Ramos (cell line): ENCODE results near the gene SH3TC2.

Experiments used
- in situ Hi-C: fragments of 300-500 bp; cut with MboI; formaldehyde crosslinking; loops from one replicate; pipeline ENCODE4 v1.14.3; 2022; ENCODE audit warnings: low sequenced_read_pairs; ENCODE audit not compliant: unreplicated experiment

The SH3TC2 gene

DNA sequence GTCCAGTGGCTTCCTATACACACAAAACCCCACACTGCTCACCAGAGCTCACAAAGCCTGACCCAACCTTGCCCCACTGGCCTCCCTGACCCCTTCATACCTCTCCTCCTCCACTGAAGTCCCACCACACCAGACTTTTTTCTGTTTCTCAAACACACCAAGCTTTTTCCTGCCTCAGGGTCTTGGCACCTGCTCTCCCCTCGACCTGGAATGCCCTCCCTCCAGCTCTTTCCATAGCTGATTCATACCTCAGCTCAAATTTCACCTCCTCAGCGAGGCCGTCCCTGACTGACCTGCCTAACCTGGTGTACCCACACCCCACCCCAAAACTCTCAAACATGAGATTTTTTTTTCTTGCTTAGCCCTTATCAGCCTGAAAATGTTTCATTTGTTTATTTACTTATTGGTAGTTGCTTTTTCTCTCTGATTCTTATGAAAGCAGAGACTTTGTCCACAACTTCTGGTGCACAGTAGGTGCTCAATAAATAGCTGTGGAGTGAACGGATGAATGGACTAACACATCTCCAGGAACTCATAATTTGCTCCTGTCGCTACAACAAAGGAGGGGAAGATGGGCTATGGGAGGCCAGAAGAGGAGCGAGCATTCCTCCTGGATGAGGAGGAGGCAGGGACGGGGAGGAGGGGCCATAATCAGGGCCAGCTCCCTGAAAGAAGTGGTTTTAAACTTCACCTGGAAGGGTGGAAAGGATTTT lies 84.3 kb downstream of the SH3TC2 start:
- in situ Hi-C loops, result no loop called here

DNA sequence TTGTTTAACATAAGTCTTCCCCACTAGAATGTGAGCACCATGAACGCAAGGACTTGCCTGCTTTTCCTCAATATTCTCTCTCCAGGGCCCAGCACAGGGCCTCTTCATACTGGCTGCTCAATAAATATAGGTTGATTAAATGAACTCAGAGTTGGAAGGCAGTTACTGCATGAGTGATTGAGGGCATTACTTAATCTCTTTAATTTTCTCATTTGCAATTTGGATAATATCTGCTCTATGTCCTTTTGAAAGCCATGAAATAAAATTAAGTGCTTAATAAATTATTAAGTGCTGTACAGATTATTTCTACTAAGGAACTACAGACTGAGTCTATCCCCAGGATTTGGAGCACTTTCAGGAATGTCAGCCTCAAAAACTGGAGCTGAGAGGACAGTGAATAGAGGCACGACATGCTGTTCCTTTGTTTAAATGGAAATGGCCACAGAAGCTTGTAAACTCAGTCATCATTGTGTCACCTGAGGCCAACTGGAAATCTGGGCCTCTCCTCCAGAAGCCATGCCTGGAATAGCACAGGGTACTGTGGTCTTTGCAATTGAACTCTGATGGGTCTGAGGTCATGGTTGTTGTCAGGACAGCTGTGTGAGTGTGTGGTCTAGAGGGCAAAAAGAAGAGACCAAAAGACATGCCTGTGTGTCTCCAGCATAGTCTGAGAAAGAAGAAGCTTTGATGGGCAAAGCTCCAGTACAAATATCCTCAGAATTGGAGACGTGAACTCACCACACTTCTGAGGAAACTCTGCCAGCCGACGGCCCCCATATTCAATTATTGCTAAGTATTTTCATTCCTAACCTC lies 86.1 kb downstream of the SH3TC2 start:
- in situ Hi-C loops, result no loop called here

DNA sequence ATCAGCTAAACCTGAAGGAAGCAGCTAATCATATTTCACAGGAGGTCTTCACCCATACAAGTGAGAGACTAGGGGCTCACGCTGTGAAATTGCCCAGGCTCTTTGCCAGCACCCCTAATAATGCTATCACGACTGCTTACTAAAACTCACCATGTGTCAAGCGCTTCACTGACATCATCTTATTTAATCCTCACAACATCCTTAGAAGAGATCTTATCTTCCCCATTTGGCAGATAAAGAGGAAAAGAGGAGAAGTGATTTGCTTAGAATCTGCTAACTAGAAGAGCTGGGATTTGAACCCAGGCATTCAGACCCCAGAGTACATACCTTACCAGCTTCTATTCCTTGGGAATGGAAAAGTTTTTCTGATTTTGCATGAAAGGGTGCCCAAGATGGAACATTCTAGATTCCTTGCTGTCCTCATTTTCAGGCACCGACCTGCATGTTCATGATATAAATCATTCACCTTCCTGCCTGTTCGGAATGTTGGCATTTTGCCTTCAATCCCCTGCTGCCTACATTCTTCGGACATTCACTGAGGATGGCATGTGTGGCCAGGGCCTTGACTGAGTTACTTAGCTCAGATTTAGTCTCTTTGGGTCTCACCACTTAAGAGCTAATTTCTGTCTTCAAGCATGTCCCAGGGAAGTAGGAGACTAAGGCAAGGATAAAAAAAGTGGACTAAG lies 88.1 kb downstream of the SH3TC2 start:
- in situ Hi-C loops, result no loop called here

DNA sequence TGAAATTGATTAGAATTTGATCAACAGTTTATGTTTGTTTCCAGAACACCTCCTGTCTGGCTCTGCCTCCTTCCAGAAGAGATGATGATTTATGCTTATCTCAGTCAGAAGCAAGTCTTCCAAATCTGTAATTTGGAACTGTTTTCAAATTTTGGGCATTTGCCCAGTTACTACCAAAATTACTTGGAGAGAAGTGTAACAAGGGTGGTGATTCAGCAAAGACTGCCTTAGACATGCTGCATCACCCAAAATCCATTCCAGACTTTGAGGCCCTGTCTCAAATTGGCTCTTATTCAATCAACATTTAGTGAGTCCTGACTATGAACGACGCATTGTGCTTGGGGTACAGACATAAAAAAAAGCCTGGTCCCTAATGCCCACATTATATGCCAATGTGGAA lies 89.4 kb downstream of the SH3TC2 start:
- in situ Hi-C loops, result no loop called here

DNA sequence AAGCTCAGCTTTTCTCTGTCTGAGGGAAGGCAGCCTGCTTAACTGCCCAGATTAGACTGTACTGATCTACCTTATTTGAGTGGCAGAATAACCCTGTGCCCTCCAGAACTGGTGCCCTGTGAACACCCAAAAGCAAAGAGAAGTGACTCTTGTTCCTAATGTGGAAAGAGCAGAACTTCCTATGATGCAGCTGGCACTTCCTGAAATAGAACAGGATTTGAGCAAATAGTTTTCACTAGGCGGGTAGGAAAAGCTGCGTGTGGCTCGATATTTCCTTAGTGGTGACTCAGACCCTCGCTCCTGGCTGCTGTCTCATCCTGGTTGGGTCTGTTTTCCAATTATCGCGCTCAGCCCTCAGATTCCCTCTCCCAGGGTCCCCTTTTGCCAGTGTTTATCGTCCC lies 89.9 kb downstream of the SH3TC2 start:
- in situ Hi-C loops, result no loop called here

DNA sequence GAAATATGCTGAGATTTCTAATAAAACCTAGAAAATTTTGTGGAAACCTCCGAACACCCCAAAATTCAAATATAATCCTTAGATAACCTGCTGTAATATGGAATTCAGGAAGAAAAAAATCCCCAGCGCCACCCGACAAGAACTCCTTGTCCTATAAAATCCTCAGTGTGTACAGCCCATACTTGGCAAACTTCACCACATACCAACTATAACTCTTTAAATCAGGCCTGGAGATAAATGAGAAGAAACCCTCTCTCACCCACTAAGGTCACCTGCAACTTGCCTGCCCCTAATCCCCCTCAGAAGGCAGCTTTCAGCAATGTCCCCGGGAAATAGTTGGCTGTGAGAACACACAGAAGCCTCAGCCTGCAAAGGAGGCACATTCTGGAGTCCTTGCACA lies 90.5 kb downstream of the SH3TC2 start:
- in situ Hi-C loops, result no loop called here

DNA sequence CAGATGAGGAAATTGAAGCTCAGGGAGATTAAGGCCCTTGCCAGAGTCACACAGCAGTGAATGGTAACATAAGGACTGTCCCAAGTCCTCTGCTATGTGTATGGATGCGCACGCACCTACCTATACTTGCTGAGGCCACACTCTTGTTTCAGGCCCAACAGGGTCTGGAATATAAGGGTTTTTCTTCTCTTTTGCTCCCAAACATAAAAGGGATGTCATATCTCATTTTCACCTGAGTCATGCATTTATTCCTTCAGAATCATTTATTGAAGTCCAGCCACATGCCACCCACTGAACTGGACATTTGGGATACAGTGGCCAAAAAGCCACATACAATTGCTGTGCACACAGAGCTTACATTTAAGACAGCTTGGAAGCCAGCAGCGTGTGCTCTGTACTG lies 92.0 kb downstream of the SH3TC2 start:
- in situ Hi-C loops, result no loop called here

DNA sequence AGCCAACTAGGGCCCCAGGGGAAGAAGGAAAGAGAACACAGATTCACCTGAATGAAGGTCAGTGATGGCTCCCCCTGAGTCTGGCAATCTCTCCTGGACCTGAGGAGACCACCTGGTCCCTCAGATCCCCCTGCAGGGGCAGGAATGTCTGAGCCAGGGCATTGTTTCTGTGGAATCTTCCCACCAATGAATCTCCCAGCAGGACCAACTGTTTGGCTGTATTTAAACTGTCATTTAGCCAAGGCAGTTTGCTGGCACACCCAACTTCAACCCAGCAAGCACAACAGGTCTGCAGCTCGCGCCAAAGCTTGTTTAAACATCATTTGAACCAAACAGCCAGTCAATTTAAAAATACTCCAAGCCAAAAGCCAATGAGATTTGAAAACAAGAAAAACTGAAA lies 92.6 kb downstream of the SH3TC2 start:
- in situ Hi-C loops, result no loop called here

DNA sequence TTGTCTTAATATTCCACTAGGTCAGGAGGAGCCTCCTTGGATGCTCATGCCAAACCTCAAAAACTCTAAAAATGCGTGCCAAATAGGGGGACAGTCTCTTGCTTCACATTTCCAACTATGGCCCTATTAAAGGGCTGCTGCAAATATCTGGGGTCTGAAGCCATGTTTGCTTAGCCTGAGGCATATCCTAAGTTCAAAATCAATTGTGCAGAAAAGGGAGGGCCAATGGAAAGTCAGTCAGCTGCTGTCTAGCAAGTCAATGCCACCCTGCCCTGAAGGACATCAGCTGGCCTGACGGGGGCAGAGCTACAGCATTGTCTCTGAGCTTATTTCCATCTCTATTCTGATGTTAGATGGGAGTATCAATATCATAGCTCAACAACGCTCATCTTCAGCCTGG lies 93.6 kb downstream of the SH3TC2 start:
- in situ Hi-C loops, result no loop called here

DNA sequence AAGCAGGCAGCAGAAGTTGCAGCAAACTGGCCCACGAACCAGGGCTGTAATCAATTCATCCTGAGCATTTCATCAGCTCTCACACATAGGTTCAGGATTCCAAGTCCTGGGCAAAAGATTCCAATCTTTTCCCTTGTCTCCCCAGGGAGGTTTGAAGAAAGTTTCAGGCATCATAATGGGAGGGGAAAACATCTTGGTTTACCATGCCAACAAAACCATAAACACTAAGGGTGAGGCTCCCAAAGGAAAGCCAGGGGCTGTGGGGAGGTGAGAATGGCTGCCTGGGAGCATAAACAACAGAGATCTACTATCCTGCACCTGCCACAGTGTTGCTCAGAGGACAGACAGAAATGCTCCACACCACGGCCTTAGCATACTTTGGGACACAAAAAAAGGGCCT lies 94.6 kb downstream of the SH3TC2 start:
- in situ Hi-C loops, result no loop called here

DNA sequence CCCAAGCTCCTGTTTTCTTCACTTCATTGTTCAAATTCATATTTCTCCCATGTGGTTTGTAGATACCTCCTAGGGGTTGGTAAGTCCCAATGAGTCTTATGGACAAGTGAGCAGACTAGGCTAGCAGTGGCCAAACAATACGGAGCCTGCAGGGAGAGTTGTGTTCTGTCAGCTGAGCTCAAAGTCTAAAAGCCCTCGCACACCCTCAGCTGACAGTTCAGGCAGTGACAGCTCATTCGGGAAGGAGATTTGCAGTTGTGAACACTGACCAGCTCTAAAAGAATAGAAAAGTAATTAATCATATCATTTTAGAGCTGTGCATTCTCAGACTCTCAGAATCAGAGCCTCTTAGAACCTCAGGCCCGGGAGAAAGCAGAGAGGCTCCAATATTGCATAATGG lies 95.1 kb downstream of the SH3TC2 start:
- in situ Hi-C loops, result no loop called here

DNA sequence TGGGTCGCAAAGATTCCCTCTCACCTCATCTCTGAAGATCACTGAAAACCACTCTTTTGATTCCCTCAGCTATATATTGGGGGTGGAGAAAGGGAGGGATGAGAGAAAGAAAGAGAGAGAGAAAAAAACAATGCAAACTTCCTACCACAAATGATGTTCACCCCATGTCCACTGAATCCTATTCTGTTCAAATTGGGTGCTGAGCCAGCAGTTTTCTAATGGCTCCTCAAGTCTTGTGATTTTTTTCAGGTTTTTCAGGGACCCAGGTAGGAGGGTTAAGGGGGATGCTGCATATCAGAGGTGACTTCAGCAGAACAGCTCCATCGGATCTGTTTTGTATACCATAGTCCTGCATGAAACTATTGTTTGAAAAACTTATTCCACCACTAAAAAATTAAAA lies 95.9 kb downstream of the SH3TC2 start:
- in situ Hi-C loops, result no loop called here

DNA sequence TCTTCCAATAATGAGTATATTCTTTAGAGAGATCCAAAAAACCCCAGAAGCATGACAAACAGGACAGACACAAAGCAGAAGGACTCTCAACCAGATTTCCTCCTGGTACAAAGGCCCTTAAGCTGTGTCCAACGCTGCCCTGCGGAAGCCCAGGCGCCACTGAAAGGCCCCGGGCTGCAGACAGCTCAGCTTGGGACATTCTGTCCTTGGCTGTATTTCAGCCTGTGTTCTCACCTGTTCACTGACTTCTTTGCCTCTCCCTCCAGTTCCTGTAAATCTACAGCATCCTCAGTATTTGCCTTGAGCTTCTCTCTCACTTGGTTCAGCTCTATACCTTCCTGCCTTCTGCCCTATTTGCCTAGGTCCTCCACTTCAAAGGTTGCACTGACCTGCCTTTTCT lies 96.5 kb downstream of the SH3TC2 start:
- in situ Hi-C loops, result no loop called here

DNA sequence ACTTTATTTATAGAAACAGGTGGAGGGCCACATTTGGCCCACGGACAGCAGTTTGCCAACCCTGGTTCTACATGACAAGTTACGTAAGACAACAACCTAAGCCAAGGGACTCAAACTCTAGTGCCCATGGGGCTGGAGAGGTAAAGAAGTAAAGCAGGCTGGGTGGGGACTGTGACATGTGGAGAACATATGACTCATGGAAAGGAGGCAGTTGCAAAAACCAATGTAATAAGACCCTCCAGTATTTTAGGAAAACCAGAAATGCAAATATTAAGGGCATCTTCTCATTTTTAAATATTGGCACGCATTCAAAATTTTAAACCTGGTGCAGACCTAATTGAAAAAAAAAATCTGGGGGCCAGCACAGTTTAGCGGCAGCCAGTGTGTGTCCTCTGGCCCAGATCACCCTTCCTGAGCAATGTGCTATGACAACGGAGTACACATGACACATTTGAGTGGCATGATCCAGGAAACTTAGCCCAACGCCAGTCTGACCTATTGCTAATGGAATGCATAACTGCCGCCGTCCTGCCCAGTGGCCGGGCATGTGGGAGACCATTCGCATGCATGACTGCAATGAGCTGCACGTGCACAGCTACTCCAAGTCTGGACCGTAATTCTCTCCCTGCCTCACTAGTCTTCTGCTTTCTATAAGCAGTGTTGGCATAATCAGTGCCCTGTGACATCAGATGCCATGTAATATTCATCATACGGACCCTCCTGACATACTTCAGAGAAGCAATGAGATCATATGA lies 97.2 kb downstream of the SH3TC2 start:
- in situ Hi-C loops, result no loop called here

DNA sequence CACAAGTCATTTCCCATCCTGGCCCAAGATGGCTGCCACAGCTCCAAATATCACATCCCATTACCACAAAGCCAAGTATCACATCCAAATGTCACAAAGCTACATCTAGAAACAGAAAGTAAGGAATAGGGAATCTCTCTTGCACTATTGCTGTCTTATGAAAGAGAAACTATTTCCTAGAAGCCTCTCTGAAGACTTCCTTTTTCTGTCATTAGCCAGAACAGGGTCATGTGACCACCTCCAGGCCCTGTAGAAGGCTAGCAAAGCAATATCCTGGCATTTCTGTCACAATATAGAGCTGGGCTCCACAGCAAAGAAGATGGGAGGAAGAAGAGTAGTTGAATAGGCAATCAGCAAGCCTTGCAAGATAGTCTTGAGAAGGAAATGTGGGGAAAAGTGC lies 99.2 kb downstream of the SH3TC2 start:
- in situ Hi-C loops, result no loop called here

DNA sequence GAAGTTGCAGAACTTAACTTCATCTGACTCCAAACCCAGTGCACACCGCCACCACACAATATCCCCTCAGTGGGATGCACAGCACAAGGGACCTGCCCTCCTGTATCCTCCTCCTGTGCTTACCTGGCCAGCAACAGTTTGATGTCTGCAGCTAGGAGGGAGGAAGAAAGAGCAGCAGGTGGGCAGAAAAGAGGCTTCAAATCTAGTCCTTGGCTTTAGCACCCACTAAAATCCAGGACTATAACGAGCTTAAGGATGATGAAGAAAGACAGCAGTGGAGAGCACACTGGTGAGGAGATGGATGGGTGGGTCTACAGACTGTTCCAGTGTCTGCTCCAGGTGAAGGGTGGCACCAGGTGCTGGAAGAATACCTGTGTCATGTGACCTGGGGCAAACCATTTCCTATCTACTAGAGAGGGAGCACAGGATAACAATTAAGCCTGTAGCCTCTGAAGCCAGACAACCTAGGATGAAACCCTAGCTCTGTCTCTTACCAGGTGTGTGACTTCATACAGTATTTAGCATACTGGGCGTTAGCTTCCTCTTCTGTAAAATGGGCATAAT lies 100.0 kb downstream of the SH3TC2 start:
- in situ Hi-C loops, result no loop called here

DNA sequence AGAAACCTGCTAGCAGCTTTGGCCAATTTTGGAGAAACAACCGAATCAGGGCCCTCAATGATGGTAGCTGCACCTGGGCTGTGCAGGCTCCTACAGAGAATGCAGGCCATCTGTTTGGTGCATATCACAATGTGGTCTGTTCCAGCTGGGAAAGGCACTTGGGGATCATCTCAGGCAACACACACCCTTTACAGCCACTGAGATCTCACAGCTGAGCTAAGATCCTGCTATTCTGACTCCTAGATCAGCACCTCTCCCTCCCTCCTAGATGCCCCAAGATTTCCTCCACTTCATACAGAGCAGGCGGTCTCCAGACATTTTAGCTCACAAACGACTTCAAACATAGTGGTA lies 100.7 kb downstream of the SH3TC2 start:
- in situ Hi-C loops, result no loop called here

DNA sequence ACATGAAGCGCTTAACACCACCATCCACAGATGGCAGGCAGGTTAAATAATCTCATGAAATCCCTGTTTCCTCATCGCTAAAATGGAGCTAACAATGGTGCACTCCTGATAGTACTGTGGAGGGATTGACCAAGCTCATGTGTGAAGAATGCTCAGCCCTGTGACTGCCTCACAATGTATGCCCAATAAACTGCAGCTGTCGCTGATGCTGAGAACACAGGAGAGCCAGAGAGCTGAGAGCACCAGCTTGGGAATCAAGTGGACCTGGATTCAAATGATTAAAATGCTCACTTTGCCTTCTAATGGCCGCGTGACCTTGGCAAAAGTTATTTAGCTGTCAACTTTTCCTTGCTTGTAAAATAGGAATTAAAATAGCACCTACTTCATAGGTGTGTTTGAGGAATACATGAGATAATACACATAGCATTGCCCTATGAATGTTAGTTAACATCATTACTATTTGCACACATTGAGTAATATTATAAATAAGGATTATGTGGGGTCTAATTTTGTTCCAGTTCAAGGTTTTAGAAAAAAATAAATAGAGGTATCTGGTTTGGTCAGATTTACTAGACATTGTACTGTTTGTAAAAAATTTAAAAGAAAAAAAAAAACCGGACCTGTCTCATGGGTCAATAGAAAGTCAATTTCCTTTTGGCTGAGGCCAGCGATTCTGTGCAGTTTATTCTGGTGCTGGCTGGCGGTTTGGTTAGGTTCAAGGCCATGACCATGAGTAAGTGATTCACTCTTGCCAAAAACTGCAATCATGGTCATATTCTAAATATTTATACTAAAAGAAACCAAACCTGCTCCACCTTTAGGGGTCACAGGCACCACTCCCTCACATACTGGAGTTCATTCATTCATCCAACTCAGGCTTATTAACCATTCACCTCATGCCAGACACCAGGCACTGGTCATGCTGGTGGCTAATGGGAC lies 101.3 kb downstream of the SH3TC2 start:
- in situ Hi-C loops, result no loop called here

DNA sequence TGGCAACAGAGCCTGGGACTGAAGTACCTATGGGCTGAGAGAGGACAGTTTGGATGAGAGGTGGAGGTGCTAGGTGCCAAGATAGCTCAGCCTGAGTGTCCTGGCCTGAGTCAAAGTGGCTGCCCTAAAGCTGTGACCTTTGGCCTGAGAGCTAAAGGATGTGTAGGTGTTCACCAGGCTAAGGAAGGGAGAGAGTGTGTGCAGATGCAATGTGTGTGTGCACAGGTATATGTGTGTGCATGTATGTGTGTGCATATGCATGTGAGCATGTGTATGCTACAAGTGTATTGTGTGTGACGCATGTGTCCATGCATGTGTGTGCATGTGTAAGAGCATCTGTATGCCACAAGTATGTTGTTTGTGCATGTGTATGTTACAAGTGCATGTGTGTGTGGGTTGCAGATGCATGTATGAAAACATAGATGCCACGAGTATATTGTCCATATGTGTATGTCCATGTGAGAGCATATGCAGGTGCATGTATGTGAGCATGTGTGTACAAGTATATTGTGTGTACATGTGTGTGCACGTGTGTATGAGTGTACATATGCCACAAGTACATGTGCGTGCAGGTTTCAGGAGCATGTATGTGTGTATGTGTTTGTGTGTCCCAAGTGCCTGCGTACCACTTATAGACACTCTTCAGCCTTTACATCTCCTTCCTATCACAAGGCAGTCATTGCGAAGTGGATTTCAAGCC lies 102.6 kb downstream of the SH3TC2 start:
- in situ Hi-C loops, result no loop called here
